AG04450 (cell line): ENCODE measurements around the gene NXPH1. TPM values are rescaled to one million over a fixed set of nuclear protein-coding genes. Genes with fewer than 3 reads are reported as not detected.

Source experiments
- CTCF ChIA-PET: fragments of 300-600, 350-600 bp; formaldehyde crosslinking; extraction: SDS; loops from one replicate; lab custom pipeline; 2022; ENCODE audit warnings: antibody characterized with exemption, inconsistent platforms; lab: Charles Lee
- POLR2A ChIA-PET: fragments of 350-600 bp; formaldehyde crosslinking; extraction: SDS; loops from one replicate; lab custom pipeline; 2021; ENCODE audit warnings: antibody characterized with exemption, inconsistent platforms; lab: Yijun Ruan, JAX
- DNase-seq: peaks from one replicate; pipeline ENCODE4 v3.0.0-alpha.2; 2011; ENCODE audit warnings: low read depth, low spot score
- H3K27ac ChIP-seq: one replicate; pipeline ENCODE4 v1.5.1; 2012; ENCODE audit warnings: low read depth, low read length, control low read depth
- H3K27me3 ChIP-seq: one replicate; pipeline ENCODE4 v1.6.0; 2012; ENCODE audit warnings: low read length; ENCODE audit not compliant: control insufficient read depth, insufficient read depth
- H3K4me3 ChIP-seq: 2 replicates; pipeline ENCODE4 v1.5.1; 2011; ENCODE audit warnings: mild to moderate bottlenecking, low read depth, low read length, control low read depth
- H3K9me3 ChIP-seq: 2 replicates; pipeline ENCODE4 v1.5.1; 2012; ENCODE audit warnings: low read length; ENCODE audit not compliant: control insufficient read depth, insufficient read depth
- CTCF ChIP-seq: IDR thresholded peaks from 2 replicates; pipeline ENCODE4 v1.5.1; 2011; ENCODE audit warnings: low read depth, low read length, control low read depth, inconsistent platforms
- polyA plus RNA-seq: library from polyadenylated mRNA; depleted of rRNA; stranded (reverse); fragments of >200 nt; gene quantifications from 2 replicates; pipeline ENCODE4 v1.2.3, GENCODE V29; 2011

The NXPH1 gene
- polyA plus RNA-seq, 1 experiment, result not detected

DNA sequence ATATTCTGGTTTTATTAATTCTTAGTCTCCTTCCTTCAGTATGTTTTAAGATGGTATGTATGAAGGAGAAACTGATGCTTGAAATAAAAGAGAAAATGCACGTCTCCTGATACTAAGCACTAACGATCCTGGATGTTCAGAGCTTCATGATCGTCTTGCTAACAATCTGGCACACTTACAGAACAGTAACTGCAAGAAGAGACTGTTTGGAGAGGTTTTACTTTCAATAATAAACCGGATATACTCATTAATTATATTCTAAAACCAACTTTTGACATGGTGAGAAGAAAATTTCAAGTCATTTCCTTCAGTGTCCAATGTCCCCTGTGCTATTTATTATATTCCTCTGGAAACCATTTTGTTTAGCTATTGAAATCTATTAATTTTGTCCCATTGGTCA lies 251.0 kb downstream of the NXPH1 start:
- Histone ChIP-seq H3K27me3 (no peaks in the 10 kb centered on the region), H3K4me3 (no peak overlapping the region), H3K27ac (no peak overlapping the region), H3K9me3 (peaks cover 6% of the 10 kb centered on the region; the same call in 1 of the 2 replicates)
- CTCF ChIA-PET, result no interaction called here
- POLR2A ChIA-PET, result no interaction called here
- no peak for DNase-seq
- no peak for TF ChIP-seq CTCF

DNA sequence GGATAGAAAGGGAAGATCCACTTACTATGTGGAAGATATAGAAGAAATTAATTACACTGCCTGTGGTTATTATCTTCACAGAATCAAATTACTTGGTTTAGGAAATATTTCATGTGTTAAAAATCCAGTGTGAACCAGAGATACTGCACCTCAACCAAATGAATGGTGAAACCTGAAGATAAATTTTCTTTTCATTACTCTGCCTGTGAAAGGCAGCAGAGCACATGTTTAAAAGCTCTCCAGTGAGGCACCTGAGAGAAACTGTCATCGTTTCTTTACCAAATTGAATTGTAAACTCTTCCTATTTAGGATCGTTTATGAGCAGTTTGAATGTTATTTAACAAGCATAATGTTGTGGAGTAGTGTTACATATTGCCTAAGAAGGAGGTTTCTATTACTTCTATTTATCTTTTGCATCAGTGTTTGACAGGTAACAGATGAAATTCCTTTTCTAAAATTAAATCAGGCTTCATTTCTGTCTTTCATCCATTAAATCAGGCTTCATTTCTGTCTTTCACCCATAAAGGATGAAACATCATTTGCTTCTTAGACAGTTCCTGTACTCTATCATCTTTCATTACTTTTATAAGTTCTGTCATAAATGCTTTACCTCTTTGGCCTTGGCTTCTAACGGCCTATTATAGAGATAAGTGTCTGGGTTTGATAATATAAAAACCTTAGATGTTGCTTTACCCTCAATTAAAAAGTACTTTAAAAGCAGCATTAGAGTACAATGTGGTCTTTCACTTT lies 266.6 kb downstream of the NXPH1 start:
- CTCF ChIA-PET, result no interaction called here
- POLR2A ChIA-PET, result no interaction called here

GRCh38 chr7:8702807-8703206 lies 269.4 kb downstream of the NXPH1 start:
- Histone ChIP-seq H3K27me3 (no peaks in the 10 kb centered on the region), H3K4me3 (no peak overlapping the region), H3K27ac (no peak overlapping the region), H3K9me3 (no peaks in the 10 kb centered on the region; the same call in 1 of the 2 replicates)
- TF ChIP-seq CTCF, result no peak
- ChIA-PET POLR2A (no interaction called here), CTCF (no interaction called here)
- no peak for DNase-seq

More for the DNA sequence above, 266.6 kb downstream of the NXPH1 start:
- Histone ChIP-seq H3K27me3 (no peaks in the 10 kb centered on the region), H3K4me3 (no peak overlapping the region), H3K9me3 (no peaks in the 10 kb centered on the region; the same call in 1 of the 2 replicates), H3K27ac (no peak overlapping the region)
- no peak for DNase-seq
- TF ChIP-seq CTCF, result no peak

- peaks cover 17% of the 10 kb centered on the region for H3K9me3 ChIP-seq
- H3K27me3 ChIP-seq, result no peaks in the 10 kb centered on the region
- POLR2A ChIA-PET, result no interaction called here
- H3K27ac ChIP-seq, result no peak overlapping the region
- CTCF ChIA-PET, result no interaction called here
- no peak for TF ChIP-seq CTCF
- no peak overlapping the region for H3K4me3 ChIP-seq
- no peak for DNase-seq
Observed at GRCh38 chr7:8710124-8710523, 276.7 kb downstream of the NXPH1 start.

DNA sequence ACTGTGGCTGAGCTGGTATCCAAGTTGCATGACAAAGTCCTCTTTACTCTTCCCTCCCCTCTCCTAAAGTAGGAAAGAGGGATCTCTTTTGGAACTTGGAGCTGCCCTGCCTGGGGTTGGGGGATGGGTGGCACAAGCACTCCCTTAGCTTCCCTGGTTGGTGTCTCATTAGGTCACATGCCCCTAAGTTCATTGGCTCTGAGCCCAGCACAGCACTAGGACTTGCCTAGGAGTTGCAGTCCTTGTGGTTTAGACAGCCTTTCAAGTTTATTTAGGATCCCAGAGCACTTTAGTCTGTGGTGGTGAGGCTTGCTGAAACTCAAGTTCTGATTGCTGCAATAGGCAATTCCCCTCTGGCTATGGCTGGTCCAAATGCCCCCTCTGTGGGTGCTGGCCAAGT lies 281.4 kb downstream of the NXPH1 start:
- CTCF ChIA-PET, result no interaction called here

More for the DNA sequence above, 281.4 kb downstream of the NXPH1 start:
- no peak for DNase-seq
- H3K9me3 ChIP-seq, result peaks cover 19% of the 10 kb centered on the region
- H3K27ac ChIP-seq, result no peak overlapping the region
- POLR2A ChIA-PET, result no interaction called here
- TF ChIP-seq CTCF, result no peak
- H3K27me3 ChIP-seq, result no peaks in the 10 kb centered on the region
- no peak overlapping the region for H3K4me3 ChIP-seq
